PC-3 (cell line): ENCODE measurements around the gene PSMA2. TPM values are rescaled to one million over a fixed set of nuclear protein-coding genes. Genes with fewer than 3 reads are reported as not detected.

Experiments used
- ATAC-seq: fragments of 200-7000 bp; cut with Tn5 transposase; 2 replicates; pipeline ENCODE4 v1.9.1; 2020; ENCODE audit warnings: mild to moderate bottlenecking, moderate library complexity
- BruUV-seq: library from RNA; stranded (reverse); fragments of 400-500 nt; replicated peaks from 2 replicates; lab custom pipeline; 2021; lab: Mats Ljungman, UMichigan
- CTCF ChIA-PET: fragments of 300-600 bp; sonication (Branson Sonifier 250); formaldehyde crosslinking; loops from one replicate; lab custom pipeline; 2022; ENCODE audit warnings: antibody characterized with exemption; lab: Charles Lee
- POLR2A ChIA-PET: fragments of 300-600 bp; sonication (Branson Sonifier 250); formaldehyde crosslinking; loops from one replicate; lab custom pipeline; 2022; ENCODE audit warnings: antibody characterized with exemption; ENCODE audit not compliant: unreplicated experiment; lab: Charles Lee
- DNase-seq: peaks from one replicate; pipeline ENCODE4 v3.0.0-alpha.2; 2015
- H2AFZ ChIP-seq: fragments of 300-600 bp; sonication (generic); 2 replicates; pipeline ENCODE4 v1.6.0; 2016; ENCODE audit warnings: antibody characterized with exemption, low read length
- H3F3A ChIP-seq: fragments of 300-600 bp; sonication (generic); one replicate; pipeline ENCODE4 v1.6.0; 2017; ENCODE audit warnings: antibody characterized with exemption, low read length, control low read depth, mild to moderate bottlenecking; ENCODE audit not compliant: unreplicated experiment
- H3K27ac ChIP-seq: fragments of 300-600 bp; sonication (generic); 2 replicates; pipeline ENCODE4 v1.5.1; 2016; ENCODE audit warnings: mild to moderate bottlenecking, low read length
- H3K27me3 ChIP-seq: fragments of 300-600 bp; sonication (generic); 2 replicates; pipeline ENCODE4 v1.6.1; 2016; ENCODE audit warnings: low read length, mixed read lengths
- H3K36me3 ChIP-seq: fragments of 300-600 bp; sonication (generic); 2 replicates; pipeline ENCODE4 v1.6.1; 2016; ENCODE audit warnings: low read depth, mixed run types, low read length, mixed read lengths
- H3K4me1 ChIP-seq: fragments of 300-600 bp; sonication (generic); 2 replicates; pipeline ENCODE4 v1.5.1; 2016; ENCODE audit warnings: low read length; ENCODE audit not compliant: insufficient read depth
- H3K4me2 ChIP-seq: fragments of 300-600 bp; sonication (generic); 2 replicates; pipeline ENCODE4 v1.6.0; 2016; ENCODE audit warnings: low read length
- H3K4me3 ChIP-seq: fragments of 300-600 bp; sonication (generic); 2 replicates; pipeline ENCODE4 v1.5.1; 2016; ENCODE audit warnings: mild to moderate bottlenecking, low read length, mixed read lengths
- H3K79me2 ChIP-seq: fragments of 300-600 bp; sonication (generic); 2 replicates; pipeline ENCODE4 v1.6.1; 2017; ENCODE audit warnings: low read length, mixed read lengths
- H3K9ac ChIP-seq: fragments of 300-600 bp; sonication (generic); 2 replicates; pipeline ENCODE4 v1.6.0; 2016; ENCODE audit warnings: mild to moderate bottlenecking, low read length
- H3K9me2 ChIP-seq: fragments of 300-600 bp; sonication (generic); replicated peaks from 2 replicates; pipeline ENCODE4 v1.6.1; 2016; ENCODE audit warnings: mixed run types, low read length, mixed read lengths
- H3K9me3 ChIP-seq: fragments of 300-600 bp; sonication (generic); 2 replicates; pipeline ENCODE4 v1.6.1; 2016; ENCODE audit warnings: low read length, mixed read lengths
- H4K20me1 ChIP-seq: fragments of 300-600 bp; sonication (generic); 2 replicates; pipeline ENCODE4 v1.6.1; 2016; ENCODE audit warnings: low read length, mixed read lengths
- EZH2 ChIP-seq: fragments of 300-600 bp; sonication (generic); IDR thresholded peaks from one replicate; pipeline ENCODE4 v1.6.1; 2017; ENCODE audit warnings: antibody characterized with exemption, mild to moderate bottlenecking, low read length; ENCODE audit not compliant: unreplicated experiment
- EZH2phosphoT487 ChIP-seq: fragments of 300-600 bp; sonication (generic); IDR thresholded peaks from 2 replicates; pipeline ENCODE4 v1.6.1; 2018; ENCODE audit warnings: mild to moderate bottlenecking, antibody characterized with exemption, low read length, borderline replicate concordance
- intact Hi-C: fragments of 100-400 bp; cut with micrococcal nuclease; formaldehyde crosslinking; loops from 2 replicates; pipeline ENCODE4 v1.9.0; 2023
- total RNA-seq: library from RNA; depleted of rRNA; stranded (reverse); fragments of >200 nt; gene quantifications from 2 replicates; pipeline ENCODE4 v1.2.3, GENCODE V29; 2014
- TF ChIP-seq, protein P1 (sequence below): fragments of 300-600 bp; sonication (generic); conservative IDR thresholded peaks from 2 replicates; pipeline ENCODE4 v1.5.1; 2017; ENCODE audit warnings: antibody characterized with exemption, low read depth, mild to moderate bottlenecking, low read length

The PSMA2 gene
- total RNA-seq, 1 experiment from 2014 or later = 85.6 TPM

GRCh38 chr7:42911454-42912447 is 20.2 kb downstream of the PSMA2 start, which contains the start of gene C7orf25:
C7orf25 (minus strand) TSS chr7:42912070; CDS start chr7:42910900, 1,170 bp downstream.
- Histone ChIP-seq H3F3A (no peaks in the 10 kb centered on the region), H3K36me3 (peaks cover 5% of the 10 kb centered on the region), H4K20me1 (no peaks in the 10 kb centered on the region), H3K27me3 (no peaks in the 10 kb centered on the region), H3K27ac (peak within 1 kb of the TSS; percentile 37), H3K4me1 (peaks cover 9% of the 10 kb centered on the region), H3K9me2 (no peaks in the 10 kb centered on the region), H3K79me2 (peaks cover 14% of the 10 kb centered on the region), H3K9ac (peak within 1 kb of the TSS; percentile 84), H3K9me3 (no peaks in the 10 kb centered on the region), H3K4me2 (peak within 1 kb of the TSS; percentile 93), H3K4me3 (peak within 1 kb of the TSS; percentile 89), H2AFZ (peak within 1 kb of the TSS; percentile 93)
- no TSS peak for BruUV-seq
- DNase-seq (peak; percentile 93), ATAC-seq (peak; percentile 91)
- TF ChIP-seq EZH2 (no peak), EZH2phosphoT487 (no peak)
- TF ChIP-seq, protein P1, sequence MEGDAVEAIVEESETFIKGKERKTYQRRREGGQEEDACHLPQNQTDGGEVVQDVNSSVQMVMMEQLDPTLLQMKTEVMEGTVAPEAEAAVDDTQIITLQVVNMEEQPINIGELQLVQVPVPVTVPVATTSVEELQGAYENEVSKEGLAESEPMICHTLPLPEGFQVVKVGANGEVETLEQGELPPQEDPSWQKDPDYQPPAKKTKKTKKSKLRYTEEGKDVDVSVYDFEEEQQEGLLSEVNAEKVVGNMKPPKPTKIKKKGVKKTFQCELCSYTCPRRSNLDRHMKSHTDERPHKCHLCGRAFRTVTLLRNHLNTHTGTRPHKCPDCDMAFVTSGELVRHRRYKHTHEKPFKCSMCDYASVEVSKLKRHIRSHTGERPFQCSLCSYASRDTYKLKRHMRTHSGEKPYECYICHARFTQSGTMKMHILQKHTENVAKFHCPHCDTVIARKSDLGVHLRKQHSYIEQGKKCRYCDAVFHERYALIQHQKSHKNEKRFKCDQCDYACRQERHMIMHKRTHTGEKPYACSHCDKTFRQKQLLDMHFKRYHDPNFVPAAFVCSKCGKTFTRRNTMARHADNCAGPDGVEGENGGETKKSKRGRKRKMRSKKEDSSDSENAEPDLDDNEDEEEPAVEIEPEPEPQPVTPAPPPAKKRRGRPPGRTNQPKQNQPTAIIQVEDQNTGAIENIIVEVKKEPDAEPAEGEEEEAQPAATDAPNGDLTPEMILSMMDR = 0 out of 2 replicates have a peak, but pooled peaks have one; percentile 15
- POLR2A ChIA-PET = no interaction called here
- intact Hi-C loops = loop anchor here (2.0 kb wide), 2 partner anchors 21 to 23 kb away; partner anchors contain the start of genes MRPL32 and PSMA2
- CTCF ChIA-PET = no interaction called here

DNA sequence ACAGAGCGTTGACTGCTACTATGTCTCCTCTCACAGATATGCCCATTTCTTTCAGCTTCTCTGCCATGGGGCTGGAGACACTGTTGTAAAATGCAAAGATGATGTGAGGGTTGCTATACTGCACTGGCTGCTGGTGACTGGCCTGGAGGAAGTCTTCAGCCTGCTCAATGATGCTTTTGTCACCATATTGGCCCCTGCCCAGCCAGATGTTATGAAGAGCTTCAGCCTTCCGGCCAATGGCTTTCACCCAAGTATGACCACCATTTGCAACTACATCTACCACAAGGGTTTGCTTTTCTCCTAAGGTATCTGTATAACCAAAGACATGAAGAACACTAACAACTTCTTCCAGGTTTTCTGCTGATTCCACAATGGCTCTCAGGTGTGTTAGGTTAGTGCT is 21.7 kb downstream of the PSMA2 start:
- Histone ChIP-seq H3K9me2 (no peaks in the 10 kb centered on the region), H3K27ac (no peak overlapping the region), H3K27me3 (no peaks in the 10 kb centered on the region), H3K4me1 (peaks cover 9% of the 10 kb centered on the region), H3K4me3 (no peak overlapping the region), H3K36me3 (no peaks in the 10 kb centered on the region), H3K9ac (no peak overlapping the region), H3K79me2 (peaks cover 14% of the 10 kb centered on the region), H3K9me3 (no peaks in the 10 kb centered on the region), H4K20me1 (no peaks in the 10 kb centered on the region), H3F3A (no peaks in the 10 kb centered on the region), H2AFZ (no peak overlapping the region), H3K4me2 (peak overlapping the region; percentile 93)
- ATAC-seq (no peak), DNase-seq (no peak)
- intact Hi-C loops = loop anchor here (2.0 kb wide), 1 partner anchor 22 kb away; no protein-coding TSS in a partner anchor
- TF ChIP-seq, protein P1 = no peak
- TF ChIP-seq EZH2phosphoT487 = no peak
- TF ChIP-seq EZH2 = no peak
- ChIA-PET CTCF (no interaction called here), POLR2A (no interaction called here)
- BruUV-seq = TSS peak; percentile 32
